Osteocyte (in vitro differentiated cells): ENCODE results near the gene B3GALNT2. TPM values are rescaled to one million over a fixed set of nuclear protein-coding genes. Genes with fewer than 3 reads are reported as not detected.

Experiments
- DNase-seq: peaks from one replicate; pipeline ENCODE4 v3.0.0; 2021; ENCODE audit warnings: mixed read lengths; ENCODE audit not compliant: unreplicated experiment; ENCODE audit errors: extremely low spot score
- H3K27ac Mint-ChIP-seq: one replicate; pipeline ENCODE4 v1.8.0; 2021; ENCODE audit warnings: mild to moderate bottlenecking, mixed read lengths; ENCODE audit not compliant: unreplicated experiment
- H3K27me3 Mint-ChIP-seq: one replicate; pipeline ENCODE4 v1.8.0; 2021; ENCODE audit warnings: mixed read lengths; ENCODE audit not compliant: unreplicated experiment
- H3K36me3 Mint-ChIP-seq: one replicate; pipeline ENCODE4 v1.8.0; 2021; ENCODE audit warnings: mixed read lengths; ENCODE audit not compliant: unreplicated experiment
- H3K4me1 Mint-ChIP-seq: one replicate; pipeline ENCODE4 v1.8.0; 2021; ENCODE audit warnings: mixed read lengths; ENCODE audit not compliant: unreplicated experiment
- H3K4me3 Mint-ChIP-seq: one replicate; pipeline ENCODE4 v1.8.0; 2021; ENCODE audit warnings: mild to moderate bottlenecking, moderate library complexity, mixed read lengths; ENCODE audit not compliant: unreplicated experiment
- H3K9me3 Mint-ChIP-seq: one replicate; pipeline ENCODE4 v1.8.0; 2021; ENCODE audit warnings: mixed read lengths; ENCODE audit not compliant: unreplicated experiment
- total RNA-seq: library from RNA; stranded (reverse); gene quantifications from 2 replicates; pipeline ENCODE4 v1.2.1, GENCODE V29; 2021
- TF ChIP-seq, protein P1 (sequence below): fragments of 200-600 bp; sonication (generic); IDR thresholded peaks from 2 replicates; pipeline ENCODE4 v1.5.0; 2021; ENCODE audit warnings: antibody characterized with exemption, mild to moderate bottlenecking, moderate library complexity

The B3GALNT2 gene
- total RNA-seq, 1 donor from 2014 or later = 31.3 TPM

DNA sequence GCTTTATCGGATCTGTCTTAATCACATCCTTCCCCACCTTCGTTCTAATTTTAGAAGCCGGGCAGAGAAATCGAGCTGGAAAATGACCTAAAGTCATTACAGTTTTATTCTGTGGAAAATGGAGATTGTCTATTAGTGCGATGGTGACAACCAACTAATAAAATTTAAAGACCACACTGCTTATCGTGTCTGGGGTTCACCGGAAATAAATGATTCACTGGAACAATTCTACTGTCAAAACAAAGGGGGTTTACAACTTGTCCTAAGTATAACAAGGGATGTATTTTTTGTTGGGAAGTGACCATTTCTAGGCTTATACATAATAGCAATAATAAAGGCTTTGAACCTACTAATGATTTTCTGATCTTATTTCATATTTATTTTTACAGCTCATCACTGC lies 55.6 kb downstream of the B3GALNT2 start:
- Mint-ChIP-seq H3K36me3 (peaks cover 51% of the 10 kb centered on the region), H3K27ac (no peak overlapping the region), H3K27me3 (no peaks in the 10 kb centered on the region), H3K4me3 (no peak overlapping the region), H3K4me1 (no peaks in the 10 kb centered on the region), H3K9me3 (no peaks in the 10 kb centered on the region)
- DNase-seq = no peak
- TF ChIP-seq, protein P1, sequence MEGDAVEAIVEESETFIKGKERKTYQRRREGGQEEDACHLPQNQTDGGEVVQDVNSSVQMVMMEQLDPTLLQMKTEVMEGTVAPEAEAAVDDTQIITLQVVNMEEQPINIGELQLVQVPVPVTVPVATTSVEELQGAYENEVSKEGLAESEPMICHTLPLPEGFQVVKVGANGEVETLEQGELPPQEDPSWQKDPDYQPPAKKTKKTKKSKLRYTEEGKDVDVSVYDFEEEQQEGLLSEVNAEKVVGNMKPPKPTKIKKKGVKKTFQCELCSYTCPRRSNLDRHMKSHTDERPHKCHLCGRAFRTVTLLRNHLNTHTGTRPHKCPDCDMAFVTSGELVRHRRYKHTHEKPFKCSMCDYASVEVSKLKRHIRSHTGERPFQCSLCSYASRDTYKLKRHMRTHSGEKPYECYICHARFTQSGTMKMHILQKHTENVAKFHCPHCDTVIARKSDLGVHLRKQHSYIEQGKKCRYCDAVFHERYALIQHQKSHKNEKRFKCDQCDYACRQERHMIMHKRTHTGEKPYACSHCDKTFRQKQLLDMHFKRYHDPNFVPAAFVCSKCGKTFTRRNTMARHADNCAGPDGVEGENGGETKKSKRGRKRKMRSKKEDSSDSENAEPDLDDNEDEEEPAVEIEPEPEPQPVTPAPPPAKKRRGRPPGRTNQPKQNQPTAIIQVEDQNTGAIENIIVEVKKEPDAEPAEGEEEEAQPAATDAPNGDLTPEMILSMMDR = no peak

DNA sequence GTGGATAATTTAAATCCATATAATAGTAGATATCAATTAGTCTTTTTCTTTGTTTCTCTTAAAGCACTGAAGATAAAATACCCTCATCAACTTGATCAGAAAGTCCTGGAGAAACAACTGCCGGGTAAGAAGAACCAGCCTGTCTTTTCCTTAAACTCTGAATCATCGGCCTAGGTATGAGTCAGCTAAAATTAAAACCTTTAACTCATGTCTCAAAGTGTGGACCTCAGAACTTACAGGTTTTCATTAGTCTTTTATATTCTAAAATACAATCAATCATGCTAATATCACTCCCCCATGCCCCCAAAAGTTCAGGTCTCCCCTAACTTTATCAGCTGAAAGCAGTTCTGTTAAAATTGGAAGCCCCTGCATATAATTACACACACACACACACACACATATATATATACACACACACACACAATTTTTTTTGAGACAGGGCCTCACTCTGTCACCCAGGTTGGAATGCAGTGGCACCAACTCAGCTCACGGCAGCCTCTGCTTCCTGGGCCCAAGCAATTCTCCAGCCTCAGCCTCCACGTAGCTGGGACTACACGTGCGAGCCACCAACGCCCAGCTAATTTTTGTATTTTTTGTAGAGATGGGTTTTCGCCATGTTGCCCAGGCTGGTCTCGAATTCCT lies 61.3 kb downstream of the B3GALNT2 start:
- H3K4me1 Mint-ChIP-seq = peaks cover 7% of the 10 kb centered on the region
- H3K4me3 Mint-ChIP-seq = no peak overlapping the region
- H3K27me3 Mint-ChIP-seq = no peaks in the 10 kb centered on the region
- DNase-seq = no peak
- H3K36me3 Mint-ChIP-seq = peaks cover 42% of the 10 kb centered on the region
- H3K27ac Mint-ChIP-seq = peak overlapping the region; percentile 80
- no peaks in the 10 kb centered on the region for H3K9me3 Mint-ChIP-seq
- TF ChIP-seq, protein P1 = no peak

DNA sequence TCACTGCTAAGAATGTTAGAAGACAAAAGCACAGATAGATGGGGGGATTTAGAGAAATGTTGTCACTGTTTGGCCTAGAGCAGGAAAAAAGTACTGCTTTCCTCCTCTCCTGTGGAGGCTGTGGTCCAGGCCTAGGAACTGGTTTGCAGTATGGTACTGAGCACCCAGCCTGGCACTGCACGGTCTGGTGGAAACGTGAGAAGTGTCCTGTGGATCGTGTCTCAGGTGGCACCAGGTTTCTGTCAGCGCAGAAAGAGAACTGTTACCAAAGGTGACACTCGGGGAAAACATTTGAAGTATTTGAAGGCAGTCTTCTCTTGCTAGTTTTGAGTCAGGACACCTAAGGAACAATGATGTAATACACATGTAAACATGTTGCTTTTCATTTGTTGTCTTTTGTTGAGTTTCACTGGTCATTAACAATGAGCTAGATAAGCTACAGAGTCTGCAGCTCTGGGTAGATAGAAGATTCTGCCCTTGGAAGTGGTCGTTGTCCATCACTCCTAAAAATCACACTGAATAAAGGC lies 63.0 kb downstream of the B3GALNT2 start:
- TF ChIP-seq, protein P1 = no peak
- H3K4me3 Mint-ChIP-seq = no peak overlapping the region
- H3K27ac Mint-ChIP-seq = peak overlapping the region; percentile 40
- DNase-seq = no peak
- H3K27me3 Mint-ChIP-seq = no peaks in the 10 kb centered on the region
- H3K9me3 Mint-ChIP-seq = no peaks in the 10 kb centered on the region
- H3K4me1 Mint-ChIP-seq = peaks cover 7% of the 10 kb centered on the region
- peaks cover 42% of the 10 kb centered on the region for H3K36me3 Mint-ChIP-seq

DNA sequence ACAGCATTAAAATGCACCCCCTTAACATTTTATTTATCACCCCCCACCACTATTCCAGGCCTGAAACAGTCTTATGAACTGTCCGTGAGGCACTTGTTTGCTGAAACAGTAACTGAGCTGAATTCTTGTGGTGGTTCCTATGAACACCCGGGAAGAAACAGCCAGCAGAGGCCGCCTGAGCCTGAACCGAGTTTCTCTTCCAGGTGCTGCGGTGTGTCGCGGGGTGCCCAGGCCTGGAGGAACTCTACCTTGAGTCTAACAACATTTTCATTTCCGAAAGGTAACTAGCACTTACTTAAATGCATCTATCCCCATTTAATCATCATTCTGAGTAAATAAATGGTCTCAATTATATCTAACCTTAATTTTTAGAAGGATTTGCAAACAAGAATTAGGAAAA lies 70.3 kb downstream of the B3GALNT2 start:
- H3K4me3 Mint-ChIP-seq = no peak overlapping the region
- no peaks in the 10 kb centered on the region for H3K9me3 Mint-ChIP-seq
- no peaks in the 10 kb centered on the region for H3K27me3 Mint-ChIP-seq
- H3K27ac Mint-ChIP-seq = no peak overlapping the region
- TF ChIP-seq, protein P1 = no peak
- no peak for DNase-seq
- peaks cover 1% of the 10 kb centered on the region for H3K4me1 Mint-ChIP-seq
- H3K36me3 Mint-ChIP-seq = peaks cover 31% of the 10 kb centered on the region

DNA sequence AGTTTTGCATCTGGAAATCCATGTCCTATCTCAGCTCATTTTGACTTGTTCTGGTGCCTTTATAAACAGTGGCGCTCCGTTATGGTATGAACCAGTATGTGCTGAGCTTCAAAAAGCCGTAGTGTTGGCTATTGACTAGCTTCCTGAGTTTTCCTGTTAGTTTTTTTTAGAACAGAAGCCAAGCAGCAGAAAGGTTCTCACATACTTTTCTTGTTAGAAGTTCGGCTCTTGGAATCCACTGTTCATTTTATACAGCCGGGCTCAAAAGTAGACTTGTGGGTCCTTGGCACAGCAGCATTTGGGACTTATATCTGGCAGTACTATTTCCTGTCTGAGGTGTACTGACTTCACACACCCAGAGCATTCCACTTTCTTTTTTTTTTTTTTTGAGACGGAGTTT lies 73.3 kb downstream of the B3GALNT2 start:
- TF ChIP-seq, protein P1 = no peak
- no peak overlapping the region for H3K4me3 Mint-ChIP-seq
- H3K27me3 Mint-ChIP-seq = no peaks in the 10 kb centered on the region
- no peak overlapping the region for H3K27ac Mint-ChIP-seq
- no peaks in the 10 kb centered on the region for H3K9me3 Mint-ChIP-seq
- no peak for DNase-seq
- H3K4me1 Mint-ChIP-seq = peaks cover 1% of the 10 kb centered on the region
- H3K36me3 Mint-ChIP-seq = peaks cover 16% of the 10 kb centered on the region
